Measurements from ENCODE around the gene ENSA.
"Not testable (repeated sequence)": the region's sequence is repeated elsewhere in the genome, so short reads cannot be mapped to it uniquely, and the experiment has no call there.

ENSA gene

DNA sequence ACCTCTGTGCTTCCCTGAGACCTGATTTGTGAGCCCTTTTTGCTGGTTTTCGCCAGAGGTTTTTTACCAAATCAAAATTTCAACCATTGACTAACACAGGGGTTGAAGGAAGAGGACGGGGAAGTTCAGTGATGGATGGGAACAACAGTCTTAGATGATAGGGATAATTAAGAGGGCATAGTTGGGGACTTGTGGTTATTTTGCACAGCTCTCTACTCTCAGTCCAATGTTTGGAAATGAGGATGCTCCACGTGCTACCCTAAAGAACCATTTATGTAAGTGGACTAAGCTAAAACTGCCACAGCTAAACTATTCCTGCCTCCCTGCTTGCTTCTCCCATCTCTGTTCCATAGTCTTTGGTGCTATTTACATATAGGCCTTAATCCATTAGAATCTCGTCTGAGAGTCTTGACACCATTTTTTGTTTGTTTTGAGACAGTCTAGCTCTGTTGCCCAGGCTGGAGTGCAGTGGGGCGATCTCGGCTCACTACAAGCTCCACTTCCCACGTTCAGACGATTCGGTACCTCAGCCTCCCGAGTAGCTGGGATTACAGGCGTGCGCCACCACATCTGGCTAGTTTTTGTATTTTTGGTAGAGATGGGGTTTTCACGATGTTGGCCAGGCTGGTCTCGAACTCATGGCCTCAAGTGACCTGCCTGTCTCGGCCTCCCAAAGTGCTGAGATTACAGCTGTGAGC, 49.3 kb downstream of the ENSA start:
- no peak for DNase-seq

DNA sequence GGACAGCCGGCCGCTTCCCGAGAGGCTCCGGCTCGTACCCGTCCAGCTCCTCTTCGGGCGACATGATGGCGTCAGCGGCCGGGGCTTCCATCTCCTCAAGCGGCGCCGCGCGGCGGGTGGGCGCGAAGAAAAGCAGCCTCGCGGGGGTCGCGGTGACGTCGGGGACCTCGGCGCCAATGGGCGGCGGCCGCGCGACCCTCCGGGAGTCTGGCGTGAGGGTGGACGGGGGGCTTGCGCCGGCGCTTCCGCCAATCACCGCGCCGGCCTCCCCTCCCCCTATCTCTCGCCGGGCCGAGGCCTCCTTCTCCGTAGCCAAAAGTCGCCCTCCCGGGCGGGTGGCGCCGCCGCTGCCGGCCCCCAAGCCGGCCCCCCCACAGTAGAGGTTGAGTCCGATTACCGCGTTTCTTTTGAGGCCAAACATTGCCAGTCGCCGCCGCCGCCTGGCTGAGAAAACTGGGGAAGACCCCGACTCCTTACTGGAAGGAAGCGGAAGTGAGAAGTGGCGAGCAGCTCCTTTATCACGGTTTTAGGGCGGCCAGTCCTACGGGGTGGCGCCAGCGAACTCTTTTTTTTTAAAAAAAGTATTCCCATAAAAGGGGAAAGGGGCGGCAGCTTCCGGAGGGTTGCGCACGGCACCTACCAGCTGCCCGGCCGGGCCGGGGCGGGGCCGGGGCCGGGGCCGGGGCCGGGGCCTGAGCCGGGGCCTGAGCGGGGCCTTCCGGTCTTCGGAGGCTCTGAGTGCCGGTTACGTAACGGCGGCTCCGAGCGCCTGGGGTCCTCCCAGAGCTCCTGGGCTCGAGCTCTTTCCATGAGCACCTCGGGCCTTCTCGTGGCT, 50.1 kb downstream of the ENSA start, which contains the start of gene MCL1:
Gene MCL1, minus strand, starts transcription at position 501 of the 835 bp plus-strand sequence. Its CDS starts 80 bp downstream, at position 421.
- peak; percentile 95 for DNase-seq

DNA sequence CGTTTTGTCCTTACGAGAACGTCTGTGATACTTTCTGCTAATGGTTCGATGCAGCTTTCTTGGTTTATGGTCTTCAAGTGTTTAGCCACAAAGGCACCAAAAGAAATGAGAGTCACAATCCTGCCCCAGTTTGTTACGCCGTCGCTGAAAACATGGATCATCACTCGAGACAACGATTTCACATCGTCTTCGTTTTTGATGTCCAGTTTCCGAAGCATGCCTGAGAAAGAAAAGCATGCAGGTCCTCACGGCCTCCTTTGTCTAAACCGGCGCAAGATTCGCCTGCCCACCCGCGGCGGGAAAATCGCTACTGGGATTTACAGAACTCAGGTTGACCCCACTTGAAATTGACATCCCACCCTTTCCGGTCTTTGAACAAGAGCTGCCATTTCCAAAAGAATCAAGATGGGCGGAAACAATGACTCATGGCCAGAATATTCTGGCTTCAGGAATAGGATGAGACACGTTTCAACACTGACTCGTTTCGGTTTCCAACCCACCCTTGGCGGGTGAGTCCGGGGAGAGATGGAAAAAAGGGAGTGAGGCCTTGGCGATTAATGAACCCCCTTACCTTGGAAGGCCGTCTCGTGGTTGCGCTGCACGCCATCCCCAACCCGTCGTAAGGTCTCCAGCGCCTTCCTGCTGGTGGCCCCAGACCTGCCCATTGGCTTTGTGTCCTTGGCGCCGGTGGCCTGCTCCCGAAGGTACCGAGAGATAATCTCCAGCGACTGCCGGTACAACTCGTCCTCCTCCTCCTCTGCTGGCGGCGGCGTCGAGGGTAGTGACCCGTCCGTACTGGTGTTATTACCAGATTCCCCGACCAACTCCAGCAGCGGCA, 50.9 kb downstream of the ENSA start:
- DNase-seq = peak; percentile 46

DNA sequence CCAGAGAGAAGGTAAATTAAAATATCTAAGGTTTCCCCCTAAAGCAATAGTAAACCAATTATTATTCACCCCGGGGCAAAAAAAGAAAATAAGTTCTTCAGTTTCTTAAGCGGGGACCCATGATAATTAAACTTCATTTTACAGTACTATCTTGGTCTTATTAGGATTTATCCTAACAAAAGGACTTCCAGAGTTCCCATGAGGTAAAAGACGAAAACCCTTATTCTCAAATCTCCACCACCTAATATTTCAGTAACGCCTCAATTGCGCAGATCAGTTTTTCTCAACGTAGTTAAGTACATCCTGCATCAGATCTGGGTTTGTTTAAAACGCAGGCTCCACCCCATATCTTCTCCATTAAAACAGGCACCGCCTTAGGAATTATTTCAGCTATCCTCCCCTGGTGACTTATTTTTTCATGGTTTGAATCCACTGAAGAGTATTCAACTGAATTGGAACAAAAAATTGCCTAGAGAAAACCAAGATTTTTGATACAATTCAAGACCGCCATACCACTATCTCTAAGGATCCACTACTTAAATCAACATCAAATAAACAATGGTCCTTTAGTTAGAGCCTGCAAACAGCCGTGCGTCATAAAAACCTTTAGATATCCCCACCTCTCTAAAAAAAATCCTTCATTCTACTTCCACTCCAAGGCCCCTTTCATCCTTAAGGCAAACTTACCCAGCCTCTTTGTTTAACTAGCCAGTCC, 51.7 kb downstream of the ENSA start:
- DNase-seq = peak; percentile 28

DNA sequence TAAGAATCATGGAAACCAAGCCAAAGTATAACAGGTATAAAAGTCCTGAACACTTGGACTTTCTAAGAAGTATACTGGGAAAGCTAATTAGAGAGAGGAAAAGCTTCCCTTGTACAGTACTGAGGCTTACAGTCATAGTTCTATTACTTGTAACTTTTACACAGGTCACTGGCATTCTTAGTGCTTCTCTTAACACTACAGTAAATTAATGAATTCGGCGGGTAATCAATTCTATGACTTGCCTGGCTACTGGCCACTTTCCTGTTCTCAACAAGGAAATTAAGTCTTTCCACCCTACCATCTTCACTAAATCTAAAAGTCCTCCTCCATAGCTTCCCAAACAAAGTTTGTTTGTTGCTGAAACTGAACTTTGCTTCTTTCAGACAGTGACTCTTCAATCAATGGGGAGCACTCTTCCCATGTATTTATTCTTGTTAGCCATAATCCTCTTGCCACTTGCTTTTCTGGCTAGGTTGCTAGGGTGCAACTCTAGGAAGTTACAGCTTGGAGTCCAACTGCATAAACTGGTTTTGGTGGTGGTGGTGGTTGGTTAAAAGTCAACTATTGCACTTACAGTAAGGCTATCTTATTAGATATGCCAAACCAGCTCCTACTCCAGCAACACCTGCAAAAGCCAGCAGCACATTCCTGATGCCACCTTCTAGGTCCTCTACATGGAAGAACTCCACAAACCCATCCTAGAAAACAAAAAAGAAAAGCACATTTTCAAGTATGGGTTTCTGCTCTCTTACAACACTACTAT, 52.4 kb downstream of the ENSA start:
- no peak for DNase-seq

DNA sequence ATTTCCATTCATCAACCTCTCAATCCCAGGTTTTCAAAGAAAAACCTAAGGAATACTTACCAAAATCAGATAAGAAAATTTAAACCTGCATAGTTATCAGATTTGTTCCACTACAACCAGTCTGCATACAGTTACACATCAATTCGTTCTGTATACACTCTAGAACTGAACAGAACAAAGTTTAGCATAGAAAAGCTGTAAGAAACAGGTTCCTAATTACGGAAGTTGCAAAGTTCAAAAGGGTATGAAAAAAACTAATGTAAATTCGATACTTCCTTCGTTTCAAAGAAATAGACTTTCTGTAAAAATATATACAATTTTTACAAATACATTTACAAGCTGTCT, 53.1 kb downstream of the ENSA start:
- no peak for DNase-seq

DNA sequence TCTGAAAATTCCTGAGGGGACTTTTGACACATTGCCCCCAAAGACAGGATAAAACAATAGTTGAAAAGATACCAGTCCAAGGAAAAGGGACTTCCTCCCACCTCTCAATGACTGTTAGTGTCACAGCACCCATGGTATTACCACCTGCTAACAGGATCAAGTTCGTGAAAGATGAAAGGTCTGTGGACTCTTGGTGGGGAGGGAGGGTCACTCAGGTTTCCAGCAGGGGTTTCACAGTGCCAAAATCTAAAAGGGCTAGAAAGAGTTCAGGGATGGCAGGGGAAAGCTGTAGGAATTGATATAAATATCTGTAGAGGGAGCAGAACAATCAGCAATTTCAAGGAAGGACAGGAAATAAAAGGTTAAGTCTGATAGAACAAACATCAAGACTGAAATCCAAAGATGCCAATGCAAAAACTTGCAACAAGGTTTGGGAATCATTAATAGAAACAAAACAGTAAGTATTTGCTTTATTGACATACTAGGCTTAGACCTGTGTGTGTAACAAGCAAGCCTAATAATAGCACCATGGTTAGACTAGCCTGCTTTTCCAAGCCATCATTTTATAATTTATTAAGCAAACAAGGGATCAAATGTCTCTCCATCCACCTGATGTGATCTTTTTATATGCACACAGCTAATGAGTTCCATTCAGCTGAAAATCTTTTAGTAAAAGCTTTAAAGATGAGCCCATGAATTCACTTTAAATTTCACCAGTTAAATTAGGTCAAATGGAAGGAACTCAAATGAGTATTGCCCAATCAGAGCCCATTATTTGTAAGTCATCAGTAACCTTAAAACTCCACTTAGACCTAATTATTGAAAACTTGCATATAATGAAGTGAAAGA, 53.7 kb downstream of the ENSA start:
- DNase-seq = no peak

DNA sequence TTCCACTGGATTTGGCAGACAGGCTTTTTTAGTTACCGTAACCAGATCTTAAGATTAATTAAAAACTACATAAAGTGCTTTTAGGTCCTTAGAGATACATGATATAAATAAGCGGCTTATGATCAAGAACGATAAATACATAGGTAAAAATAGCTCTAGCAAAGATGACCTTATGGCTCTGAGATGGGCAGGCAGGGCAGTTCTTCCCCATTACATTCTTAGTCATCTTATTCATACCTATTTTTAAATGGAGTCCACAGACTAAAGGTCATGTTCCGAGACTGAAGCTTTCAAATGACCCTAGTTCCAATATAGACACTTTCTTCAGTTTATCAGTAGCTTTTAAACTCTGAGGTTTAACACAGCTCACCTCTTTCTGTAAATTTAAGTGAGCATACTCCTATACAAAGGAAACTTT, 54.3 kb downstream of the ENSA start:
- no peak for DNase-seq

DNA sequence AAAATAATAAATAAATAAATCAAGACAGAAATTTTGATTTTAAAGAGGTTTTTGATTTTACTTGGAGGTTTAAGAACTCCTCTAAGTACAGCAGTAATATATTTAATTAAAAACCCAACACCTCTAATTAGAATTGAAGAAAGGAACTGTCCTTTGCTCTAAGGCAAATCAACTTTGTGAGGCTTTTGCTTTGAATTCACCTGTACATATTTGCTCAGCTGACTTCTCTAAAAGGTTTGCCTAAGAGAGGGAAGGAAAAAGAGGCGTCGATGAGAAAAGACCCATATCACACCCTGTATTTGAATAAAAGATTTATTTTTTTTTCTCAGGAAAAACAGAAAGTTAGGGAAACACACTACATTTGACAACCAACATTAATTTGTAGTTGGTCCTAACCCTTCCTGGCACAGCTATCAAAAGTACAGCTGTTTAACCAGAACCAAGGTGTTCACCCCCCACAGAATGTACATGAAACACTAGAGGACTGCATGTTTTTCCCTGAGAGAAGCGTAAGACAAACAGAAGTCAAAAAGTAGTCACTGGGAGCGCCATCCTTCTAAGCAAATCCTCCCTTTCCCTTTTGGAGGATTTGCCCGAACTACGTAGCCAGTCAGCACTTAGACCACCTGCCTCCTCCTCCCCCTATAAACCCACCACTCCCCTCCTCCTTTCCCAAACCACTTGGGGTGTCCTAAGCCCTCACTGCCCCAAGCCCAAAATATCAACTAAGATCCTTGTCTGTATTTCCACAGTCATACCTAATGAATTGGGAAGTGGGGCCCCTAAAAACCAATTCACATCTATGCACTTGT, 54.9 kb downstream of the ENSA start:
- DNase-seq = no peak

DNA sequence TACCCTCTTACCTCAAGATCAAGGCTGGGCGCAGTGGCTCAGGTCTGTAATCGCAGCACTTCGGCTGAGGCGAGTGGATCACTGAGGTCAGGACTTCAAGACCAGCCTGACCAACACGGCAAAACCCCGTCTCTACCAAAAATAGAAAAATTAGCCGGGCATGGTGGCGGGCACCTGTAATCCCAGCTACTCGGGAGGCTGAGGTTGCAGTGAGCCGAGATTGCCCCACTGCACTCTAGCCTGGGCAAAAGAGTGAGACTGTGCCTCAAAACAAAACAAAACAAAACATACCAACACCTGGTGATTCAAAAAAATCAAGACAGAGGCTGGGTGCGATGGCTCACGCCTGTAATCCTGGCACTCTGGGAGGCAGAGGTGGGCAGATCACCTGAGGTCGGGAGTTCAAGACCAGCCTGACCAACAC, 55.8 kb downstream of the ENSA start:
- not testable (repeated sequence) for DNase-seq

DNA sequence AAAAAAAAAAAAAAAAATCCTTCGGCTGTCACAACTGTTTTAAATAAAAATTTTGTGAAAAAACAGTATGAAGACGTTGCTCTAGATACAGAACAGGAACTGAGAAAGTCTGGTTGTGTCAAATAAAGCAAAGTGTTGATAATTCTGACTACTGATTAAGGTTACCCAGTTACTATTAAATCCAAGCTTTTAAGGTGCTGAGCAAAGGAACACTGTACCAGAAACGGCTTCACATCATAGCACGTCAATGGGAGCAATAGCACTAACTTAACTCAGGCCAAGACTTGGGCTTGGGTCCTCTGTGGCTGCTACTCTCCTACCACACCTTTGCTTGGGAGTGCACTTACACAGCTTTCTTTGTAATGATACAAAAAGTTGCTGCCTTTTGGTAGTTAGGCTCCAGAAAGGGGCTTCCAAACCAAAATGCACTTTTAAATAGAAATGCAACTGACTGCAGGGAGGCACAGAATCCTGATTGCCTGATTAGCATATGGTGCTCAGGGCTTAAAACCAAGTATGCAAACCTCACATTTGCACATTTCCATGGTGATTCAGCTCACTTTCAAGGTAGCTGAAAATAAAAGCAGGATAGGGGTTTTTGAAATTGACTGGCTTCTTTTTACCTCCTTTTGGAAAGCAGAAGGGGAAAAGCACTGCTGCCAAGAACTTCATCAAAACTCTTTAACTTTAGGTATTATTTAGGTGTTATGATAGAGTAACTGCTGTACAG, 56.3 kb downstream of the ENSA start:
- DNase-seq = no peak
